ENCODE measurements around the gene FGD6. TPM values are rescaled to one million over a fixed set of nuclear protein-coding genes. Genes with fewer than 3 reads are reported as not detected.

The FGD6 gene
- total RNA-seq, 1 donor from 2014 or later, result 26.3 TPM

DNA sequence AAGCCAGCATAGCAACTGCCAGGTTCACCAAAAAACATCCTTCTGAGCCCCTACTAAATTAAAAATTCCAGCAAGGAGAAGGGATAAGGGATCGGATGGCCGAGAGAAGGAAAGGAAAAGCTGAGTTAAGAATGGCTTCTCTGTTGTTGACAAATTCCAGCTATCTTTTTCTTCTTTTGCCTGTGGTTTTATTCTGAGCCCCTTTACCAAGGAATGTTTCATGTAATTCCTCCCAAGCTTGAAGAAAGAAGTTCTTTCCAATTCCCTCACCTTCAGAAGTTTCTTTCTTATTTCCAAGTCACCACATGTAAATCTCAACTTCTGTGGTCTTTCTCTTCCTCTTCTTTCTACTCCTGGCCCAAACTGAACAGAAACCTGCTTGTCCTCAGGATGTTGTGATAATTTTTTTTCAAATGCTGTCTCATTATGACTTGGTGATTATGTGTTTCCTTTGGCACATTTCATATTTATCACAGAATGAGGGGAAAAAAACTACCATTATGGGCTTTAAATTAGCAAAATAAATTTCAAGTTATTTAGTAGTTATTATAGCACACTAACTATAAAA is 40.0 kb downstream of the FGD6 start:
- TF ChIP-seq, protein P1, sequence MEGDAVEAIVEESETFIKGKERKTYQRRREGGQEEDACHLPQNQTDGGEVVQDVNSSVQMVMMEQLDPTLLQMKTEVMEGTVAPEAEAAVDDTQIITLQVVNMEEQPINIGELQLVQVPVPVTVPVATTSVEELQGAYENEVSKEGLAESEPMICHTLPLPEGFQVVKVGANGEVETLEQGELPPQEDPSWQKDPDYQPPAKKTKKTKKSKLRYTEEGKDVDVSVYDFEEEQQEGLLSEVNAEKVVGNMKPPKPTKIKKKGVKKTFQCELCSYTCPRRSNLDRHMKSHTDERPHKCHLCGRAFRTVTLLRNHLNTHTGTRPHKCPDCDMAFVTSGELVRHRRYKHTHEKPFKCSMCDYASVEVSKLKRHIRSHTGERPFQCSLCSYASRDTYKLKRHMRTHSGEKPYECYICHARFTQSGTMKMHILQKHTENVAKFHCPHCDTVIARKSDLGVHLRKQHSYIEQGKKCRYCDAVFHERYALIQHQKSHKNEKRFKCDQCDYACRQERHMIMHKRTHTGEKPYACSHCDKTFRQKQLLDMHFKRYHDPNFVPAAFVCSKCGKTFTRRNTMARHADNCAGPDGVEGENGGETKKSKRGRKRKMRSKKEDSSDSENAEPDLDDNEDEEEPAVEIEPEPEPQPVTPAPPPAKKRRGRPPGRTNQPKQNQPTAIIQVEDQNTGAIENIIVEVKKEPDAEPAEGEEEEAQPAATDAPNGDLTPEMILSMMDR (IDR thresholded peaks at IDR 0.05; ENCODE audit: borderline replicate concordance), result no peak
- Histone ChIP-seq H3K36me3 (peaks cover under 1% of the 10 kb centered on the region), H3K4me3 (no peak overlapping the region), H3K27ac (replicated peaks) (no peak overlapping the region), H3K27me3 (ENCODE audit: low read depth) (no peaks in the 10 kb centered on the region), H3K4me1 (peaks cover 28% of the 10 kb centered on the region), H3K9me3 (replicated peaks) (no peaks in the 10 kb centered on the region)
- DNase-seq, result no peak
- intact Hi-C loops (cut with micrococcal nuclease), result no loop called here

DNA sequence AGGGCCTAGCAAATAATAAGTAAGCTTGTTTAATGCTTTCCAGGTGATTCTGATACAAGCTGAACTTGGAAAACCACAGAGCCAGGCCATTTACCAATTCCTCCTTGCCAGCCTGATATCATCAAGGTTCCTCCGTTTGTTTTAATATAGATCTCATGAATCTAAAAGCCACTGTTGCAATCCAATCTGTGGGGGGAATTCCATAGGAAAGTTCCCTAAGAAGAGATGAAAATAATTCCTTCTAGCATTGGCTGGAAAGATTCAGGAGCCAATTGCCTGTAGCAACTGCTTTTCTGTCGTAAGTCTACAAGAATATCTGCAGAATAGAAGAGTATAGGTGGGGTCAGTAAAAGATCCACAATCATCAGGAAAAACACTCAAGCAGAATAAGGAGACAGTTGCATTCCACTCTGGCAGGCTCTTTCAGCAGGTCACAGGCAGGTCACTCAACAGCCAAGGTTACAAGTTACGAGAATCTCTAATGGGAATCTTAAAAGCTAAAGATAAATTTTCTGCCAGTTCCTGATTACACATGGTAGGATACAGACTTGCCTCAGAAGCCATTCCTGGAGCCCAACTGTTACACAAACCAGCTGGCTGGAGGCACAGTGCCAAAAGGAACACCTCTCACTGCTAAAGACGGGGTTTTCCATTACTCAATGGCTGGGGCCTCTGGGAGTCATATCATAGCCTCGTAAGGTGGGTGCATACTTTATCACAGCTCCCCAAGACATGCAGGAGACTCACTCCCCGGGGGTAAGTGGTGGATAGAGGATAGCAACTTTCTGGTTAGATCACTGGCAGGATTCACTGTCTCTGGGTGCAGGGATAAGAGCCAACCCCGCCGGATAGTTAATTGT is 43.6 kb downstream of the FGD6 start:
- no peaks in the 10 kb centered on the region for H3K27me3 ChIP-seq (ENCODE audit: low read depth)
- intact Hi-C loops (cut with micrococcal nuclease), result no loop called here
- H3K36me3 ChIP-seq, result peaks cover 8% of the 10 kb centered on the region
- DNase-seq, result peak; percentile 65
- H3K4me1 ChIP-seq, result peaks cover 33% of the 10 kb centered on the region
- no peaks in the 10 kb centered on the region for H3K9me3 ChIP-seq (replicated peaks)
- TF ChIP-seq, protein P1 (IDR thresholded peaks at IDR 0.05; ENCODE audit: borderline replicate concordance), result no peak
- peak overlapping the region; percentile 65 for H3K27ac ChIP-seq (replicated peaks)
- H3K4me3 ChIP-seq, result peak overlapping the region; percentile 2

DNA sequence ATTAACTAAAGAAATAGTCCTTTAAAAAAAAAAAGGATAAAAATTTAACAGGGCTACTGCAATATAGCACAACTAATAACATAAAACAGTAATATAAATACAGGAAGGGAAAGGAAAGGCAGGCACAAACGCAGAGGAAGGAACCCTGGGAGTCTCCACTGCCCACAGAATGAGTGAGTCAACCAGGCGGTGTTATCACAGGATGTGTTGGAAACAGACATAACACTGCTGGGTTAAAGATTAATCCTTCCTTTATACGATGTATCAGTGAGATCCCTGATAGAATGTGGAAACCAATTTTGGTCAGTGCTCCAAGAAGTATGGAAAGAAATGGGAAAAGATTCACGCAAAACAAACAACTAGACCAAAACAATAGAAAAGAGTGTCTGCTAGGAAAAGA is 47.9 kb downstream of the FGD6 start:
- peaks cover 33% of the 10 kb centered on the region for H3K4me1 ChIP-seq
- DNase-seq, result no peak
- H3K9me3 ChIP-seq (replicated peaks), result no peaks in the 10 kb centered on the region
- no peak overlapping the region for H3K4me3 ChIP-seq
- no peaks in the 10 kb centered on the region for H3K27me3 ChIP-seq (ENCODE audit: low read depth)
- intact Hi-C loops (cut with micrococcal nuclease), result no loop called here
- TF ChIP-seq, protein P1 (IDR thresholded peaks at IDR 0.05; ENCODE audit: borderline replicate concordance), result no peak
- peaks cover 8% of the 10 kb centered on the region for H3K36me3 ChIP-seq
- no peak overlapping the region for H3K27ac ChIP-seq (replicated peaks)

DNA sequence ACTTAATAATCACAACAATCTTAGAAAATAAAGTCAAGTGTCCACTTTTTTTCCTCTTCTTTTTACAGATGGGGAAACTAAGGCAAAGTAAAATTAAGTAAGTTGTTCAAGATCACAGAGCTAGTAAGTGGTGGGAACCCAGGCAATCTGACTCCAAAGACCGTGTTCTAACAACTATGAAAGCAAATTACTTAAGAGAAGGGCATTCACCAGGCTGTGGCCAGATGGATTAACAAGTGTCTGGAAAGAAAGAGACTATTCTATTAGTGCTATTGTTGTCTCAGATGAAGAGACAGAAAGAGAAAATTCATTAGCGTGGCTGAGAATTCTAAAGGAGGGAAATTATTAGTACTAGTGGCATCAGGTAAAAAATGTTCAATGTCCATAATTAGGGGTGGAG is 48.5 kb downstream of the FGD6 start:
- no peak overlapping the region for H3K4me3 ChIP-seq
- peaks cover 8% of the 10 kb centered on the region for H3K36me3 ChIP-seq
- H3K27ac ChIP-seq (replicated peaks), result no peak overlapping the region
- H3K27me3 ChIP-seq (ENCODE audit: low read depth), result no peaks in the 10 kb centered on the region
- no peaks in the 10 kb centered on the region for H3K9me3 ChIP-seq (replicated peaks)
- DNase-seq, result no peak
- peaks cover 29% of the 10 kb centered on the region for H3K4me1 ChIP-seq
- intact Hi-C loops (cut with micrococcal nuclease), result no loop called here
- TF ChIP-seq, protein P1 (IDR thresholded peaks at IDR 0.05; ENCODE audit: borderline replicate concordance), result no peak

DNA sequence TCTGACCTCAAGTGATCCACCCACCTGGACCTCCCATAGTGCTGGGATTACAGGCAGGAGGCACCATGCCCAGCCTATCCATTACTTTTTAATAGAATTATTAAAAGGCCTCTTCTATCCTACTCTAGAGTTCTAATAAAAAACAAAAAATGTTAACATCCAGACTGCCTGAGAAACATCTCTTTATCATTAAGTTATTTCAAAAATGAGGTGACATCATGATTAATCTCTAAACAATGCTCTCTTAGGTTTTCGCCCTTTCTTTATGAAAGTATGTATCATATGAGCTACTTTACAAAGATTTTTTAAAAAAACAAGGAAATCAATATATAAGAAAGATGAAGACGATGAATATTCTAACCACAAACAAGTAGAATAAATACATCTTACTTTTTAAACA is 52.6 kb downstream of the FGD6 start:
- DNase-seq, result no peak
- intact Hi-C loops (cut with micrococcal nuclease), result no loop called here
- TF ChIP-seq, protein P1 (IDR thresholded peaks at IDR 0.05; ENCODE audit: borderline replicate concordance), result no peak
- Histone ChIP-seq H3K4me1 (peaks cover 32% of the 10 kb centered on the region), H3K27ac (replicated peaks) (no peak overlapping the region), H3K9me3 (replicated peaks) (no peaks in the 10 kb centered on the region), H3K36me3 (no peaks in the 10 kb centered on the region), H3K27me3 (ENCODE audit: low read depth) (no peaks in the 10 kb centered on the region), H3K4me3 (no peak overlapping the region)

Measured in left ventricle myocardium inferior (tissue), 1 donor.